ENCODE results near the gene EXPH5.

EXPH5 gene

DNA sequence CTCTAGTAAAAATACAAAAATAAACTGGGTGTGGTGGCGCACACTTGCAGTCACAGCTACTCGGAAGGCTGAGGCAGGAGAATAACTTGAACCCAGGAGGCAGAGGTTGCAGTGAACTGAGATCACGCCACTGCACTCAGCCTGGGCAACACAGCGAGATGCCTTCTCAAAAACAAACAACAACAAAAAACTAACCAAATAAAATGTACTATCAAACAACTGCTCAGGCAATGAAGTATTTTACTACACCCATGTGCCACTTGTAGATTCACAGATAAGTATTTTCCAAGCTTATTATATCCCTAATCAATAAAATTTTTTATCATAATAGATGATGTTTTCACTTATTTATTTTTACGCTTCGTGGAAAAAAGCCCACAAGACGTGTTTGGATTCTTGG, 127.2 kb downstream of the EXPH5 start:
- DNase-seq (ENCODE audit: low spot score) = no peak
